CD4-positive, alpha-beta T cell treated with Interleukin-4 for 1 hour (primary cell): ENCODE data around the gene RPL37.
"Not testable (repeated sequence)": the region's sequence is repeated elsewhere in the genome, so short reads cannot be mapped to it uniquely, and the experiment has no call there.

ENCODE experiments used
- DNase-seq, 2 donors: peaks; one replicate each; pipeline ENCODE4 v3.0.0-alpha.2; 2020 to 2022

Gene RPL37

GRCh38 chr5:40833712-40834229 is 1.3 kb downstream of the RPL37 start:
- DNase-seq, result no peak

- no peak for DNase-seq
Observed at GRCh38 chr5:40832345-40832744, 2.7 kb downstream of the RPL37 start.

DNA sequence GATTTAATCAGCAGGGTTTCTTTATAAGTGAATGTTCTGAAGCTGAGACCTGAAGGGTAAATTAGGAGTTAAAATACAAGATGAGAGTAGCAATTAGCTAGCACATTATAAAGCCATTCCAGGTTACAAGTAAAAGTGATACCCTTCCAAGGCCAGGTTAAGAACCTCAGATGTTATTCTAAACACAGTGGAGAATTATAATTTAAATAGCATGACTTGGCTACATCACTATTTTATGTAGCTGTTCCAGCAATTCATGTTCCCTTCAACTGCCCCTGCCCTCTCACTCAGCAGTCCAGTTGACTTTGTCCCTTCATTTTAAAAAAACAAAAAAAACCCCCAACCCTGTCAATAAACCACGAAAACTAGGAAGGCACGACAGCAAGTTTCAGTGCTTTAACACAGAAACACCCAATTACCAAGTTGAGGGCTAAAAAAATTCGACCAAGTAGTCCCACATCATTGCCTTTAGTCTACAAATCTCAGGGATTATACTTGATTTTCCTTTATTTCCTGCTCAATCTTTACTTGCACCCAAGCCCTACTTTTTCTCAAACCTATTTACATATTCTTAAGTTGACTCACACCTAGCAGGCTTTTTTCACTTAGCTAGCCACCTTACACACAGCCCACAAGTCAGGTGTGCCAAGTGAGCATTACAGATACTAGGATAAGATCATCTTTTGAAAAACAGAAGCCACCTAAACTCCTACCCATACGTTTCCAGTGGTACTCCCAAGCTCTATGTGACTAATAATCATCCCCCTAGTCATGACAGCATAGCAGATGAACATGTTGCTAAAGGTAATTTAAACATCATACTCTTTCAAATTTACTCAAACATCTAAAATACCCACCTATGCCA is 3.4 kb downstream of the RPL37 start:
- no peak for DNase-seq

DNA sequence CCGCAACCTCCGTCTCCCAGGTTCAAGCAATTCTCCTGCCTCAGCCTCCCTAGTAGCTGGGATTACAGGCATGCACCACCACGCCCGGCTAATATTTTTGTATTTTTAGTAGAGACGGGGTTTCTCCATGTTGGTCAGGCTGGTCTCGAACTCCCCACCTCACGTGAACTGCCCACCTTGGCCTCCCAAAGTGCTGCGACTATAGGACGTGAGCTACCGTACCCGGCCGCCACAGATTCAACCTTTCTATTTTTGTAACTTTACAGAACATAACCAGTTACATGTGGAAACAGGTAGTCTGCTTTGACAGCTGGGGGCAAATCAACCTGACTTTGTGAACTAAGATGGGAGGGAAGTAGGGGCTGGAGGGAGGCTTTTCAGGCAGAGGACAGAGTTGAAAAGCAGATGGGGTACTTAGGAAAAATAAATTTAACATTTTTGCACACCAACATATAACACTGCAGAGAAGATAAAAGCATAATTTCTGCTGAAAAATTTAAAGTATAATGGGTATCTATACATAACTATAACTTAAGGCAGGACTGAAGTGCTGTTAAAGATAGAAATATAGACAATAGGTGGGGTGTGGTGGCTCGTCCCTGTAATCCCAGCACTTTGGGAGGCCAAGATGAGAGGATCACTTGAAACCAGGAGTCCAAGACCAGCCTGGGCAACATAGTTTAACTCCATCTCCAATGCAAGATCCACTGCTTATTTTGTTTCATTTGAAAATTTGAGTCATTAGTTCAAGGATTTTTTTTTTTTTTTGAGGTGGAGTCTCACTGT is 5.1 kb downstream of the RPL37 start:
- DNase-seq, result no peak

- no peak for DNase-seq
Observed at GRCh38 chr5:40828690-40829661, 6.0 kb downstream of the RPL37 start.

DNA sequence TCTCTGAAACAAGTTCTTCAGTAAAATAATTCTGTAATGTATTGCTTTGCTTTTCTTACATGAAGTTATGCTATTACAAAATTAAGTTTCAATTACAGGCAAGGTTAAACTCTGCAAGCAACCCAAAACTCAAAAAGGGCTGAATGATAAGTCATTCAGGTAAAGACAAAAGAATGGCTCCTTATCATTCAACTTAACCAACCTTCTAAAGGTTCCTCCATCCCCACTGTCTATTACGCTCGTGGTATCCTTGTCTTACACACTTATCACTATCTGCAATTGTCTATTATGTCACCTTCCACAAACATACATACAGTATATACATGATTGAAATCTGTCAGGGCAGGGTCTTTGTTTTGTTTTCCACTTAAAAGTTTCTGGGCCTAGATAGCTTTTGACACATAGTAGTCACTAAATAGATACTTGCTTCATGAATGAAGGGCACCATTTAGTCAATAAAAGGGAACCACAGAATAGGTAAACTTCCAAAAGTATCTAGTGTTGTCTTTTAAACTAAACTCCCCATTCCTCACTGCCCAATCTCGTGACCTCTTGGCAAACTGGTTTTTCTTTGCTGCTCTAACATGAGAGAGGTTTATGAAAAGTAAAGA is 6.9 kb downstream of the RPL37 start:
- no peak for DNase-seq

DNA sequence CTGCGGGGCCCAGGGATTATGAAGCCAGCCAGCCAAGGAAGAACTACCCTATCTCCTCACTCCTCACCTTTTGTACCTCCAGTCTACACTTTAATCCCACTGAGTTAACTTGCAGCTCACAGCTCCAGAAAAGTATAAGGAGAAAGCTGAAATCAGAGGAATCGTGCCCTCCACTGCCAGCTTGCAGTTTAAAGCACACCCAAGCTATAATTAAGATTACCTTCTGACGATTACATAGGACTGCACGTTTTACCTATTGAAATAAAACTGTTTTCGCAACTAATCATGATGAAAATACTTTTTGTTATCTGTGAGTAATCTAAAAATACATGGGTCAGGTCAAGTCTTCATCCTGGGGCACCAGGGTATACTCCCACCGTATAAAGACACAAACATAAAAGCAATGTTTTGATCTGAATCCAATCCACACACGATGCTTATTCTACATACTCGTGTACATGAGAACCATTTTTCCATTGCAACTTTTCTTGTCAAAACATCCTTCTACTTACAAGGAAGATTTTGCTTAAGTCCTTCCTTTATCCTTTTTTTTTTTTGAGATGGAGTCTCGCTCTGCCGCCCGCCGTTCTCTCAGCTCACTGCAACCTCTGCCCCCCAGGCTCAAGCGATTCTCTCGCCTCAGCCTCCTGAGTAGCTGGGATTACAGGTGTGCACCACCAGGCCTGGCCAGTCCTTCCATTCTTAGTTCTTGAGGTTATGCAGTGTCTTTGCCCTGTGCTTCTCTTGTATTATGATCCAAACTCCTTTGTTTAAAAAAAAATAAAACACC is 7.6 kb downstream of the RPL37 start:
- no peak for DNase-seq

DNA sequence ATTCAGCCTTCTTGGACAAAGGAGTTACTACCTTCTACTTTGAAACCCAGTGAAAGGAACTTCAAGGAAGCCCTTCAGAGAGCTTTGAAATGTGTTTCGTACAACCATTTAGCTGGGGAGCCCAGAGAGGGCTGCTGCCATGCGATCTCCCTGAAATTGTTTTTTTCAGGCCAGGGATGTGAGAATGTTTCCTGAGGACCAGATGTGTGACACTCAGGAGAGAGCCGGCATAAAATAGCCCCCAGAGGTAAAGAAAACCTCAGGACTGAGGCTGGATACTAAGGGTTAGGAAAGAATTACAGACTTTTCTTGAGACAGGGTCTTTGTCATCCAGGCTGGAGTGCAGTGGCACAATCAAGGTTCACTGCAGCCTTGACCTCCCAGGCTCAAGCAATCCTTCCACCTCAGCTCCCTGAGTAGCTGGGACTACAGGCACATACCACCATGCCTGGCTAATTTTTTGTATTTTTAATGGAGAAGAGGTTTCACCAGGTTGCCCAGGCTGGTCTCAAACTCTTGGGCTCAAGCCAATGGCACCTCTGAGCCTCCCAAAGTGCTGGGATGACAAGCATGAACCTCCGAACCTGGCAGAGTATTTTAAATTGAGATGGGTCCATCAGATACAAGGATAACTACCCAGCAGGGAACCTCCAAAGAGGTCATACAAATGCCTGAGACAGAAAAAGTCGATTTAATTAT is 8.4 kb downstream of the RPL37 start:
- DNase-seq, result no peak

DNA sequence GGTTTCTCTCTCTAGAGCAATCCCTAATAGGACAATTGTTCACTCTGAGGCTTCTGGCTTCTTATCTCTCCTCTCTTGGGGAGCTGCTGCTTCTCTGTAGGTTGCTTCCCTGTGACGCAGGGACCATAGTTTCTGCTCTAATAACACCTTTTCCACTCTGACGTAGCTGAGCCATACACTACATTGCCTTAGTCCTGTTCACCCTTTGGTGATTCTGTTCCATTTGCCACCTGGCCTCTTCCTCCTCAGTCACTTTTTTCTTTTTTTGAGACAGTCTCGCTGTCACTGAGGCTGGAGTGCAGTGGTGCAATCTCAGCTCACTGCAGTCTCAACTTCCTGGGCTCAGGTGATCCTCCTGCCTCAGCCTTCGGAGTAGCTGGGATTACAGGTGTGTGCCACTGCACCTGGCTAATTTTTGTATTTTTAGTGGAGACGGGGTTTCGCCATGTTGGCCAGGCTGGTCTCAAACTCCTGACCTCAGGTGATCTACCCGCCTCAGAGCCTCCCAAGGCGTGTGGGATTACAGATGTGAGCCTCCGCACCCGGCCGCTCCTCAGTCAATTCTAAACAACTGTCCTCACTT is 9.5 kb downstream of the RPL37 start:
- DNase-seq, result not testable (repeated sequence)

DNA sequence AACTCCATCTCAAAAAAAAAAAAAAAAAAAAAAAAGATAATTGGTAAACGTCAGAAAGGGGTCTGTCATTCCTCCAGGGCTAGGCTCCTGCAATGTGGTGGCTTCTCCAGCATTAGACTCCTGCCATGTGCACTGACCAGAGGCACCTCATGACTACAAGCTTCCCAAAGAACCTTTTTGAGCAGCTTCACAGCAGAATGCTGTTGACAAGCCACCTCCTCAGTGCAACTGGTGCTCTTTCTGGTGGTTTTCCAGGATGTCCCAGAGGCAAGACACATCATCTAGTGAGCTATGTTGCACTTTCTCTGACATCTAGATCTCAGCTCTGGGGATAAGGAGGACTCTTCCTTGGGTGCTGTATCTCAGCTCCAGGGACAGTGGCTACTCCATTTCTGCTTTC is 11.6 kb downstream of the RPL37 start:
- no peak for DNase-seq

GRCh38 chr5:40813698-40814281 is 21.2 kb downstream of the RPL37 start:
- no peak for DNase-seq

DNA sequence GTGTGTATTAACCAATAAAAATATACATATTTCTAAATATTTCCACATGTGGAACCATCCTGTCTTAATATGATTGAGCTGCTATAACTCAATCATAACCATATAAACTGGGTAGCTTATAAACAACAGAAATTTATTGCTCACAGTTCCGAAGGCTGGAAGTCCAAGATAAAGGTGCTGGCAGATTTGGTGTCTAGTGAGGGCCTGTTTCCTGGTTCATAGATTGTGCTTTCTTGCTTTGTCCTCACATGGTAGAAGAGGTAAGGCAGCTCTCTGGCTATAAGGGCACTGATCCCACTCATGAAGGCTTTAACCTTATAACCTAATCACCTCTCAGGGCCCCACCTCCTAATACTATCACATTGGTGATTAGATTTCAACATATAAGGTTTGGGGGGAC is 22.9 kb downstream of the RPL37 start:
- no peak for DNase-seq

DNA sequence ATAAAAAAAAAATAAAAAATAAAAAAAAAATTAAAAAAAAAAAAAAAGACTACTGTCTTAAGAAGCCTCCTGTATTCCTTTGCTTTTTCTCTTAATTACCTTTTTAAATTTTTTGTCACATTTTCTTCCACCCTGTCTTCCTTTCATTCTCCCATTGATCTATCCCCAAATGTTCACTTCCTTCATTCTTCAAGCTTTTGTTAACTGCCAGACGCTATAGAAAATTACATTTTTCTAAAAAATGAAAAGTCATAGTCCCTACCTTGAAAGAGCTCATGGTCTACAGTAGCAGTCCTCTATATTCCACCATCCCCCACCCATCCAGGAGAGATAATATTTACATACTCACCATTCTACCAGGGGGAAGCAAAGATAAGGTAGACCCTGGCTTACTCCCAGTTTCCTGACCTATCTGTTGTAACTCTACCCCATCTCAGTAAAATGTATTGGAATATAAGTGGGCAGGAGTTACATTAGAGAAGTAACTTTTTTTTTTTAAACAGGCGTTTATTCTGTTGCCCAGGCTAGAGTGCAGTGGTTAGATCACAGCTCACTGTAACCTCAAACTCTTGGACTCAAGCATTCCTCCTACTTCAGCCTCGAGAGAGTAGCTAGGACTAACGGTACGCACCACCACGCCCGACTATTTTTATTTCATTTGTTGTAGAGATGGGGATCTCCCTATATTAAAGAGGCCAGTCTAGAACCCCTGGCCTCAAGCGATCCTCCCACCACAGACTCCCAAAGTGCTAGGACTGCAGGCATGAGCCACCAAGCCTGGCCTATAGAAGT is 33.1 kb downstream of the RPL37 start:
- DNase-seq, result no peak

DNA sequence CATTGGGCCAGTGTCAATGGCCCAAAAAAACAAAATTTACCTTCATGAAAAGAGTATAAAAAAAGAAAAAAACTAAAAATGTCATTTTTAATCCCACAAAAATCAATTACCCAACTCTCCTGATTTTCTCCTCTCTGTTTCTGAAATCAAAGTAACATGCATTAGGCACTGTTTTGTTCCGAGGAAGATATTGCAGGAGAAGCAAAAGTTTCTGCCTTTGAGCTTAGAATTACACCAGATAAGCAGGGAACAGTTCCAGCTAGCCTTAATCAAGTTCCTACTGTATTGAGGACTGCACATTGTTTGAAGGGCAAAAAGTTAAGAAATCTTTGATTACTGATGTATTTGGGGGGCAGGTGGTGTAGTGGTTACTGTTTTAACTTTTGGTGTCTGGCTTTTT is 35.8 kb downstream of the RPL37 start:
- no peak for DNase-seq

DNA sequence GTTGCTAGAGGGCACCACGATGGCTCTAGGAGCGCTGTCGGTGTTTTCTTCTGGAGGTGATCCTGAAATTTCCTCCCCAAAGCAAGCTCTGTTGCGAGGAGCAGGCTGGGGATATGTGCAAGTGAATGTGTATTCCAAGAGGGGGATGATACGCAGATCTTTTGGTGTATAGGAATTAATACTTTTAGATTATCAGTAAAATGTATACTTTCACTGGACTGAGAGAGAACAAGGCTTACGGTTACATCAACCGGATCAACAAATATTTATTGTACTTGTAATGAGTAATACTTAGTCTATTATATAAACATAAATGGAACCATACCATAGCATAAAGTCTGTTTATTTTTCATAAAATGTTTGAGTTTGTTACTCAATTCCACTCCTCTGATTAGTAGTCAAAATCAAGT is 36.2 kb downstream of the RPL37 start:
- DNase-seq, result no peak

GRCh38 chr5:40798012-40798800 is 36.8 kb downstream of the RPL37 start, which contains the start of gene PRKAA1:
Gene PRKAA1 (minus strand): TSS chr5:40798374. CDS start chr5:40798189, 185 bp downstream.
- DNase-seq, result peak; percentile 89

GRCh38 chr5:40797273-40798011 is 37.6 kb downstream of the RPL37 start:
- peak; percentile 80 to 86 for DNase-seq
